Measurements from ENCODE around the gene H2BK1.

Gene H2BK1

GRCh38 chr7:151161757-151162156, 48.5 kb downstream of the H2BK1 start:
- peaks cover 27% of the 10 kb centered on the region for H3K27me3 ChIP-seq (replicated peaks; ENCODE audit: insufficient read depth, low read length)
- H3F3A ChIP-seq (ENCODE audit: insufficient read depth, low read length) = no peaks in the 10 kb centered on the region

More at GRCh38 chr7:151161757-151162156, 48.5 kb downstream of the H2BK1 start:
- H2AFZ ChIP-seq (ENCODE audit: low read length) = no peak overlapping the region
- no peak overlapping the region for H3K4me3 ChIP-seq (ENCODE audit: low read length)
- no peak for TF ChIP-seq EZH2phosphoT487 (IDR thresholded peaks at IDR 0.05; ENCODE audit: low read length)
- TF ChIP-seq, protein P1, sequence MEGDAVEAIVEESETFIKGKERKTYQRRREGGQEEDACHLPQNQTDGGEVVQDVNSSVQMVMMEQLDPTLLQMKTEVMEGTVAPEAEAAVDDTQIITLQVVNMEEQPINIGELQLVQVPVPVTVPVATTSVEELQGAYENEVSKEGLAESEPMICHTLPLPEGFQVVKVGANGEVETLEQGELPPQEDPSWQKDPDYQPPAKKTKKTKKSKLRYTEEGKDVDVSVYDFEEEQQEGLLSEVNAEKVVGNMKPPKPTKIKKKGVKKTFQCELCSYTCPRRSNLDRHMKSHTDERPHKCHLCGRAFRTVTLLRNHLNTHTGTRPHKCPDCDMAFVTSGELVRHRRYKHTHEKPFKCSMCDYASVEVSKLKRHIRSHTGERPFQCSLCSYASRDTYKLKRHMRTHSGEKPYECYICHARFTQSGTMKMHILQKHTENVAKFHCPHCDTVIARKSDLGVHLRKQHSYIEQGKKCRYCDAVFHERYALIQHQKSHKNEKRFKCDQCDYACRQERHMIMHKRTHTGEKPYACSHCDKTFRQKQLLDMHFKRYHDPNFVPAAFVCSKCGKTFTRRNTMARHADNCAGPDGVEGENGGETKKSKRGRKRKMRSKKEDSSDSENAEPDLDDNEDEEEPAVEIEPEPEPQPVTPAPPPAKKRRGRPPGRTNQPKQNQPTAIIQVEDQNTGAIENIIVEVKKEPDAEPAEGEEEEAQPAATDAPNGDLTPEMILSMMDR (IDR thresholded peaks at IDR 0.05; ENCODE audit: low read length) = no peak
- no peak for TF ChIP-seq EZH2 (optimal IDR thresholded peaks at IDR 0.05; ENCODE audit: low read depth, low read length)
- H3K4me2 ChIP-seq (ENCODE audit: low read depth, low read length) = no peak overlapping the region
- no peaks in the 10 kb centered on the region for H3K9me2 ChIP-seq (replicated peaks; ENCODE audit: insufficient read depth, low read length)
- no peak overlapping the region for H3K9ac ChIP-seq (ENCODE audit: low read length)
- no peaks in the 10 kb centered on the region for H4K20me1 ChIP-seq (ENCODE audit: insufficient read depth, low read length)
- H3K27ac ChIP-seq (ENCODE audit: low read length) = no peak overlapping the region
- no peaks in the 10 kb centered on the region for H3K79me2 ChIP-seq (ENCODE audit: low read length)
- no peaks in the 10 kb centered on the region for H3K4me1 ChIP-seq (ENCODE audit: low read length)
- no peaks in the 10 kb centered on the region for H3K36me3 ChIP-seq (replicated peaks; ENCODE audit: insufficient read depth, low read length)
- DNase-seq = no peak
- H3K9me3 ChIP-seq (replicated peaks; ENCODE audit: insufficient read depth, low read length) = no peaks in the 10 kb centered on the region

Measured in MM.1S (cell line).